SK-N-SH (cell line): ENCODE measurements around the gene CDC73. TPM values are rescaled to one million over a fixed set of nuclear protein-coding genes. Genes with fewer than 3 reads are reported as not detected.

ENCODE experiments used
- CTCF ChIA-PET: fragments of 300-600, 350-600 bp; formaldehyde crosslinking; extraction: SDS; loops from one replicate; lab custom pipeline; 2021; lab: Yijun Ruan, JAX
- POLR2A ChIA-PET: fragments of 350-600 bp; sonication (Branson Sonifier 250); formaldehyde crosslinking; extraction: SDS; loops from one replicate; lab custom pipeline; 2020; ENCODE audit warnings: antibody characterized with exemption, inconsistent platforms; lab: Yijun Ruan, JAX
- DNase-seq: peaks from one replicate; pipeline ENCODE4 v3.0.0; 2012
- H2AFZ ChIP-seq: fragments of 200-600 bp; sonication (generic); 2 replicates; pipeline ENCODE4 v1.8.1; 2016; ENCODE audit warnings: antibody characterized with exemption, mild to moderate bottlenecking, low read depth
- H3F3A ChIP-seq: fragments of 200-600 bp; sonication (generic); replicated peaks from 2 replicates; pipeline ENCODE3; 2016; ENCODE audit warnings: antibody characterized with exemption, mild to moderate bottlenecking; ENCODE audit not compliant: insufficient read depth
- H3K27ac ChIP-seq, 2 experiments: fragments of 200-500 bp in 1 of 2; fragments of 200-600 bp in 1 of 2; sonication (Bioruptor generic) in 1 of 2; sonication (generic), shearing (Covaris generic) in 1 of 2; 2 replicates each; pipeline versions ENCODE4 v1.5.1 to v1.6.1; 2014 to 2016; ENCODE audit warnings: low read depth in 2 of 2, inconsistent platforms in 1 of 2, low read length in 1 of 2, mild to moderate bottlenecking in 1 of 2, mixed read lengths in 1 of 2
- H3K27me3 ChIP-seq: fragments of 200-600 bp; sonication (generic), shearing (Covaris generic); 2 replicates; pipeline ENCODE4 v1.6.1; 2016; ENCODE audit warnings: mixed run types; ENCODE audit not compliant: insufficient read depth
- H3K36me3 ChIP-seq, 2 experiments: fragments of 200-500 bp in 1 of 2; fragments of 200-600 bp in 1 of 2; sonication (Bioruptor generic) in 1 of 2; sonication (generic) in 1 of 2; replicated peaks in 1 of 2; 2 replicates each; pipeline versions ENCODE3 to v1.5.1; 2014 to 2016; ENCODE audit warnings: low read length in 1 of 2, mild to moderate bottlenecking in 1 of 2; ENCODE audit not compliant: insufficient read depth in 2 of 2, control insufficient read depth in 1 of 2
- H3K4me1 ChIP-seq, 2 experiments: fragments of 200-500 bp in 1 of 2; fragments of 200-600 bp in 1 of 2; sonication (Bioruptor generic) in 1 of 2; sonication (generic), shearing (Covaris generic) in 1 of 2; 2 replicates each; pipeline versions ENCODE4 v1.5.1 to v1.6.1; 2014 to 2016; ENCODE audit warnings: low read depth in 1 of 2, low read length in 1 of 2, mixed run types in 1 of 2; ENCODE audit not compliant: insufficient read depth in 2 of 2, control insufficient read depth in 1 of 2
- H3K4me2 ChIP-seq: fragments of 200-600 bp; sonication (generic), shearing (Covaris generic); 2 replicates; pipeline ENCODE4 v1.6.1; 2017; ENCODE audit warnings: mixed run types
- H3K4me3 ChIP-seq, 2 experiments: fragments of 200-500 bp in 1 of 2; fragments of 200-600 bp in 1 of 2; sonication (Bioruptor generic) in 1 of 2; sonication (generic), shearing (Covaris generic) in 1 of 2; 2 replicates each; pipeline versions ENCODE4 v1.5.1 to v1.8.1; 2014 to 2016; ENCODE audit warnings: low read depth in 2 of 2, inconsistent platforms in 1 of 2, low read length in 1 of 2, mild to moderate bottlenecking in 1 of 2, mixed read lengths in 1 of 2, moderate library complexity in 1 of 2
- H3K79me2 ChIP-seq: fragments of 200-600 bp; sonication (generic); 2 replicates; pipeline ENCODE4 v1.8.1; 2017; ENCODE audit warnings: mild to moderate bottlenecking; ENCODE audit not compliant: insufficient read depth
- H3K9ac ChIP-seq: fragments of 200-600 bp; sonication (generic); 2 replicates; pipeline ENCODE4 v1.6.1; 2017; ENCODE audit warnings: mixed run types
- H3K9me2 ChIP-seq: fragments of 200-600 bp; sonication (generic); 2 replicates; pipeline ENCODE4 v1.6.1; 2017; ENCODE audit warnings: mixed run types
- H3K9me3 ChIP-seq: fragments of 200-600 bp; sonication (generic); 2 replicates; pipeline ENCODE4 v1.6.1; 2017; ENCODE audit warnings: mixed run types, mild to moderate bottlenecking, moderate library complexity
- H4K20me1 ChIP-seq: fragments of 200-600 bp; sonication (generic); 2 replicates; pipeline ENCODE4 v1.6.1; 2017; ENCODE audit warnings: mild to moderate bottlenecking, mixed run types; ENCODE audit not compliant: insufficient read depth
- ELF1 ChIP-seq: IDR thresholded peaks from 2 replicates; pipeline ENCODE4 v1.4.0; 2012
- EZH2phosphoT487 ChIP-seq: fragments of 200-600 bp; sonication (generic); IDR thresholded peaks from 2 replicates; pipeline ENCODE4 v1.6.1; 2017; ENCODE audit warnings: low read depth, mixed run types, mild to moderate bottlenecking, antibody characterized with exemption, moderate library complexity, borderline replicate concordance
- FOXM1 ChIP-seq: IDR thresholded peaks from 2 replicates; pipeline ENCODE4 v1.4.0; 2012; ENCODE audit warnings: low read depth, mild to moderate bottlenecking
- GABPA ChIP-seq: IDR thresholded peaks from 2 replicates; pipeline ENCODE4 v1.4.0; 2012; ENCODE audit warnings: low read depth, mild to moderate bottlenecking
- IRF3 ChIP-seq: fragments of 150-350 bp; IDR thresholded peaks from 2 replicates; pipeline ENCODE4 v1.6.1; 2016; ENCODE audit warnings: mild to moderate bottlenecking, low read depth, low read length
- MAX ChIP-seq: IDR thresholded peaks from 2 replicates; pipeline ENCODE4 v1.4.0; 2012; ENCODE audit warnings: low read depth
- MXI1 ChIP-seq: IDR thresholded peaks from 2 replicates; pipeline ENCODE4 v1.6.1; 2012; ENCODE audit warnings: mild to moderate bottlenecking, low read depth, low read length, improper control_type of control experiment
- PBX3 ChIP-seq: IDR thresholded peaks from 2 replicates; pipeline ENCODE4; 2012
- REST ChIP-seq: IDR thresholded peaks from 2 replicates; pipeline ENCODE4 v1.6.1; 2012; ENCODE audit warnings: mild to moderate bottlenecking, low read depth, low read length, moderate library complexity
- SIN3A ChIP-seq: IDR thresholded peaks from 2 replicates; pipeline ENCODE4 v1.6.1; 2012; ENCODE audit warnings: low read depth, mild to moderate bottlenecking, low read length, moderate library complexity, borderline replicate concordance
- TAF1 ChIP-seq: IDR thresholded peaks from 2 replicates; pipeline ENCODE4 v1.6.1; 2012; ENCODE audit warnings: low read depth, mild to moderate bottlenecking, low read length, moderate library complexity, borderline replicate concordance
- TCF12 ChIP-seq: IDR thresholded peaks from 2 replicates; pipeline ENCODE4 v1.4.0; 2012
- WGBS: methylation state at CpG from one replicate; pipeline ENCODE4 v1.1.6; 2017; ENCODE audit warnings: low lambda C conversion rate; 5-methylcytosine and 5-hydroxymethylcytosine counted together
- polyA plus RNA-seq, 3 experiments: library from polyadenylated mRNA; depleted of rRNA; stranded (reverse); fragments of >200 nt; gene quantifications; 2 replicates each; pipeline ENCODE4 v1.2.3, GENCODE V29; 2012

Gene CDC73
- polyA plus RNA-seq, 1 of the 3 experiments (the other 2 are of a cell fraction), result 13.4 TPM

DNA sequence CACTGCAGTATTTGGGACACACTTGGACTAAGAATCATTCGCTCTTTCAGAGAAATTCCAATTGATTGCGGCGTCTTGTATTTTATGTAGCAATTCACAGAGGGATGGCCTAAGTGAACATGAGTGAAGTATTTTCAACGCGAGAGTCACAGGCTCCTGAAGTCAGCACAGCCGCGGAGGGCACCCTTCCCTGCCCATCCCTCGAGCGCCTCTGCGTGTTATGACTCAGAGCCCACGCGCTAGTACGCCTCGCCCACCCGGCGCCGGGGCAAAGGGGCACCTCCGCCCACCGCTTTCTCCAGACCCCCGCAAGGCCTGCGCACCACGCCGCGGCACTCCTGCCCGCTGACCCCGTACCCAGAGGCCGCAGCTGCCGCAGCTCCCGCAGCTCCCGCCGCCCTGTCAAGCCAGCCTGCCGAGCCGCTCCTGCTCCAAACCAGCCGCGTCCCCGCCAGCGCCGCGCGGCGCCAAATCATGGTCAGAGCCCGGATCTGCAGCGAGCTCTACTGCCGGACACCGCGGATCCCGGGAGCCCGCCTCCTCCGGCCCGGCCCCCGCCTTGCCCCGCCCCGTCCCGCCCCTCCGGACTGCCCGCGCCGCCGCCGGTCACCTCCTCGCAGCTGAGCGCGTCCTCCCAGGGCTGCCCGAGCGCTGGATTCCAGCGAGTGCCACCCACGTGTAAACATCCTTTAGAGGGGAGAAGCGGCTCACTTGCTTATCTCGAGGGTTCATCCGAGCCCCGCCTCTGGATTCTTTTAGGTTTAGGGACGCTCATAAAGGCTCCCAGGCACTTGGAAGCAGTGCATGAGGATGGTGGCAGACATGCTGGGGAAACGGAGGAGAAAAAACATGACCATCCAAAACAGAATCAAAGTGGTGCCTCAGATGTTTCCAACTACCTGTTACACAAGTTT is 16.7 kb upstream of the CDC73 start, which contains the start of gene GLRX2 (continued):
- no peak for TF ChIP-seq FOXM1
- no peak for TF ChIP-seq PBX3
- TF ChIP-seq SIN3A, result peak; percentile 58; the same call in 1 of the 2 replicates
- TF ChIP-seq TAF1, result peak; percentile 60
- TF ChIP-seq EZH2phosphoT487, result no peak
- peak; percentile 84 for TF ChIP-seq MAX
- TF ChIP-seq ELF1, result no peak; the same call in 1 of the 2 replicates
- TF ChIP-seq GABPA, result peak; percentile 35; the same call in 1 of the 2 replicates
- TF ChIP-seq TCF12, result no peak
- TF ChIP-seq MXI1, result peak; percentile 94
- no peak for TF ChIP-seq IRF3
- TF ChIP-seq, all 33 proteins: peak for 14

DNA sequence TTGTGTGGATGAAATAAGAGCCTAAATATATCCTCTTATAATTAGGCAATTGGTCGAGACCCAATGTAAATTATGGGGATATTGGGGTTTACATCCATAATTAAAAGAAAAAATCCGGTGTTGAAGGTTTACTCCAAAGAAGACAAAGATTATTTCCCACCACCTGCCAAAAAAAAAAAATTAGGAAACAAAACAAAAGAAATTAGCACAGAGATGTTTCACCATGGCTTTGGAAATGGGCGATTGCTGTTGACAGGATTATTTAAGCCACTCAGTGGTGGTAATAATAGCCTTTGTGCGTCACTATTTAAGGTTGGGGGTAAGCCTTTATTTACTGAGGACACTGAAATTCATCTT is 16.0 kb upstream of the CDC73 start:
- H3K27me3 ChIP-seq, result no peaks in the 10 kb centered on the region
- H3K9me3 ChIP-seq, result no peaks in the 10 kb centered on the region
- peak; percentile 25 for DNase-seq
- H3K27ac ChIP-seq, result peak overlapping the region; percentile 94
- H3K9ac ChIP-seq, result peak overlapping the region; percentile 81; the same call in 1 of the 2 replicates
- TF ChIP-seq REST, result no peak
- TF ChIP-seq, all 33 proteins: peak for 0
- H4K20me1 ChIP-seq, result no peaks in the 10 kb centered on the region; the same call in 1 of the 2 replicates
- peaks cover 9 to 11% of the 10 kb centered on the region in 2 experiments; a peak in 3 of 4 replicates for H3K4me1 ChIP-seq
- peaks cover 37% of the 10 kb centered on the region for H3K79me2 ChIP-seq
- POLR2A ChIA-PET, result interaction anchor here (1.0 to 2.4 kb wide), 2 partner anchors 16 to 47 kb away, joined by 4 to 14 read pairs; partner anchors contain the start of genes CDC73, RO60 and UCHL5
- H3K9me2 ChIP-seq, result no peaks in the 10 kb centered on the region
- WGBS, result 53% methylated on average over 4 of the region's 4 CpGs
- peaks cover 21% of the 10 kb centered on the region for H3F3A ChIP-seq
- H3K36me3 ChIP-seq, result peaks cover 0 to 7% of the 10 kb centered on the region in 2 experiments
- H2AFZ ChIP-seq, result peak overlapping the region; percentile 78; the same call in 1 of the 2 replicates
- peak overlapping the region; percentile 94 for H3K4me2 ChIP-seq
- CTCF ChIA-PET, result interaction anchor here (1.7 kb wide), 1 partner anchor 16 kb away, joined by 5 read pairs; no protein-coding TSS in a partner anchor
- H3K4me3 ChIP-seq, result peak overlapping the region; percentile 76 to 87
